Measurements from ENCODE around the gene PTPRM.

PTPRM gene

DNA sequence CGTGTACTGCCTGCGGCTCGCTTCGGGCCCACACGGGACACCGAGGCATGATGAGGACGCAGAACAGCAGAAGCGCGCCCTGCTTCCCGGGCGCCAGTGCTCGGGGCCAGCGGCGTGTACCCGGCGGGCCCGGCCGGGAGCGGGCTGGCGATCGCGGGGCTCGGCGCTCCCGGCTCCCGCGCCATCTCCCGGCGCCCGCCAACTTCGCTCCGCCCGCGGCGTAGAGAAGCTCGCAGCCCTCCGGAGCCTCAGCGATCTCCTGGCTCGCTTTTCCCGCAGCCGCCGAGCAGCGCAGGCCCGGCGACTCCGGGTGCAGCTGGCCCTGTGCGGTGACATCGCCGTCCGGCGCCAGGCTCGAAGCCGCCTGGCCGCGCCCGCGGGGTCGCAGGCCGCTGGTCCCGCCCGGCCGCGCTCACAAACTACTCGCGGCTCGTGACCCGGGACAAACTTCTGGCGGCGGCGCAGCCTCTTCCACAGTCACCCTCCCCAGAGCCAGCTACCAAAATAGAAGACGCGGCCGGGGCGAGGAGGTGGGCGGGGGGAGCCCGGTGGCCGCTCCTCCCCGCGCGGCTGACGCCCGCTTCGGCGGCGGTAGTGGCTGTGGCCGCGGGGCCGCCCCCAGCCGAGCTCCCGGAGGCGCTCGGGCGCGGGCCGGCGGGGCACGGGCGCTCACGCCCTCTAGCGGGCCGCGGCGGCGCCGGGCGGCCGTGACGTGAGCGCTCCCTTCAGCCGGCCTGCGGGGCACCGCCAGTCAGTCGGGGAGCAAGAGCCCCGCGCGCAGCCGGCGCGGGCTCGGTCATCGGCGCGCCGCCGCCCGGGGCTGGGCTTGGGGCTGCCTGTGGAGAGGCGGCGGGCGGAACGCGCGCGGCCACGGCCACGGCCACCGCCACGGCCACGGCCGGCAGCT lies at the start of gene PTPRM:
Gene PTPRM (plus strand): TSS at position 750 of the 907 bp plus-strand sequence. CDS start 503 bp downstream, outside the sequence.
- DNase-seq: no peak

- no peak for DNase-seq
Measured at GRCh38 chr18:7517852-7518251, 49.3 kb upstream of the PTPRM start.

- no peak for DNase-seq
Measured at GRCh38 chr18:7520200-7520785, 46.8 kb upstream of the PTPRM start.

- DNase-seq: no peak
Measured at GRCh38 chr18:7521226-7521856, 45.8 kb upstream of the PTPRM start.

GRCh38 chr18:7523772-7524171 lies 43.3 kb upstream of the PTPRM start:
- no peak for DNase-seq

- DNase-seq: no peak
Measured at GRCh38 chr18:7524786-7525185, 42.3 kb upstream of the PTPRM start.

- no peak for DNase-seq
Measured at GRCh38 chr18:7532942-7533341, 34.2 kb upstream of the PTPRM start.

- no peak for DNase-seq
Measured at GRCh38 chr18:7535436-7536205, 31.5 kb upstream of the PTPRM start.

- no peak for DNase-seq
Measured at GRCh38 chr18:7537145-7537544, 30.0 kb upstream of the PTPRM start.

DNA sequence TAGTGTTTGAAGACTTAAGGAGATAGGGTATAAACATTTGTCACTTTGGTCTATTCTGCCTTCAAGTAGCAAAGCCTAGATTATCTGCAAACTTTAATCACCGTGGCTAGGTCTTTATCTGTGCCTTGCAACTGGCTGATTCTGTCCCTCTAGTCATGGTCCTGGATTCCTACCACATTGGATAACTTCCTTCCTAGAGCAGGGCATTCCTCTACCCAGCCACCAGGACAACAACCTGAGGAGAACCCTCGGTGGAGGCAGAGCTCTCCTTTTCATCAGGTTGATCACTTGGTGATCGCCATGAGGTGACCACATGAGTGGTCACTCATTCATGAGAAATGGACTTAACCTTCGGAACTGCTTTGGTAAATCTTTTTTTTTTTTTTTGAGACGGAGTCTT lies 25.3 kb upstream of the PTPRM start:
- no peak for DNase-seq

DNA sequence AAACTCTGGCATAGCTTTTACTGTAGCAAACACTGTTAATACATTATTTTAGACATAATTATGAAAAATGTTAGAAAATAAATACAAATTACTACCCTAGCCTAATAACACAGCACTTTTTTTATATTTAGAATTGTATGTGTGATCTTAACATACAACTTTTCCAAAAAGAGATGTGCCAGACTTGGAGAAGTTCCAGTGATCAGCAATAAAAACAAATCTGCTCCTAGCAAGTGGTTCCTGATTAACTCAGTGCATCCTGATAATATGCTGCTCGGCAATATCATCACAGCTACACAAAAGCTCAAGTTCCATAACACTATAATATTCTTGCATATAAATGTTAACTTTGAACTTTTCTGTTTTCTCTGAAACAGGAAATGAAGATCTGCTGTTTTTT lies 22.4 kb upstream of the PTPRM start:
- DNase-seq: no peak

GRCh38 chr18:7545734-7546133 lies 21.4 kb upstream of the PTPRM start:
- DNase-seq: no peak

GRCh38 chr18:7548221-7548620 lies 18.9 kb upstream of the PTPRM start:
- no peak for DNase-seq

GRCh38 chr18:7548721-7549120 lies 18.4 kb upstream of the PTPRM start:
- no peak for DNase-seq

DNA sequence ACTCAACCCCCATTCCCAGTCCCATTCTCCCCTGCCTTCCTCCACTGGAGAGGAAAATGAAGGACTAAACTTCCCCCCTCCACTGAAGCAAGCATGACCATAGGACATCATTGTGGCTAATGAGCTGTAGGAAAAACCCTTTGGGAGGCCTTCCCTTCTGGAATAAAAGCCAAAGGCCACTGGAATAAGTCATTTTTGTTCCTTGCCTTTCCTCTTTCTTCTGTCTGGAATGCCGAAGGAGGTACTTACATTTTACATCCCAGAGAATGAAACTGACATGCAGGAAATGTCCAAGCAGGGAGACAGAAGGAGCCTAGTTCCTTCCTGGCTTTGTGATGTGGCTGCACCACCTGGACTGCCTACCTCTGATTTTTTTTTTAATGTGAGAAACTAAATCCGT lies 9.1 kb upstream of the PTPRM start:
- DNase-seq: no peak

DNA sequence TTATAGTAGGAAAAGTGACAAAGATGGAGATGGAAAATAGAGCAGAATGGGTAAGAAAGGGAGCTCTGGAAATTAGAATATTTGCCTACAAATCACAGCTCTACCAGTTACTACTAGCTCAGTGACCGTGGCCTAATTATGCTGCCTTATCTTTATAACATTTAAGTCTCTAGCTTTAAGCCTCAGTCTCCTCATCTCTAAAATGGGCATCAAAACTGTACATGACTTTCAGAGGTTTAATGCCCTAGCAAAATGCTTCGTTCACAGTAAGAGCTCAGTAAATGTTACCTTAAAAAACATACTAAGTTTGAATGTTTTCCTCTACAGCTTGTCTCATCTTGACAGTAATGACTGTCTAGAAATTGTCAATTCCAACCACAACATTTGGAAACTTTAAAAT lies 8.3 kb upstream of the PTPRM start:
- DNase-seq: no peak

DNA sequence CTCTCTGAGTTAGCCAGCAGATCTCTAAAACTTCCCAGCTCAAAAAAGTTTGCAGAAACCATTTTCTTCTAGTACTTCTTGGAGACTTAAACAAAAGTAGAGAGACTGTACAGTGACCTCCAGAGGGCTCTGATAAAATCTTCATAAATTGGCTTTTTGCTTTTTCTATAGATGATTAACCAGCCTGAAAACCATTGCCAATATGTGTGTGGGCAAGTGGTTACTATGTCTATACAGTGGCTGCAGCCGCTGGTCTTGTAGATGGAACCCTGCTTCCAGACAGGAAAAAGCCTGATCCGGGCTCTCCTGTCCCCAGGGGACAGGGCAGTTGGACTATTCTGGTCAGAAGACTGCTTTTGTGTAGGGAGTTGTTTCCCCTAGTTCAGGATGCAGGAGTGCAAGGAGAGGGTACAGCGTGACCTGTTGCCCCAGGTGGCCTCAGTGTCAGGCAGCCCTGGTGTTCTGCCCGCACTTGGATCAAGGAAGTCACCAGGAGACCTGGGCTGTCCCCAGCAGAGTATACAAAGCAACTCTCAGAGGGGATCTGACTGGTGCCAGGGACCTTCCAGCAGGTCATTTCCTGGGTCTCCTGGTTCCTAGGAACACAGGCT lies 7.3 kb upstream of the PTPRM start:
- no peak for DNase-seq

- no peak for DNase-seq
Measured at GRCh38 chr18:7561909-7562460, 5.1 kb upstream of the PTPRM start.

GRCh38 chr18:7562491-7562890 lies 4.6 kb upstream of the PTPRM start:
- no peak for DNase-seq

DNA sequence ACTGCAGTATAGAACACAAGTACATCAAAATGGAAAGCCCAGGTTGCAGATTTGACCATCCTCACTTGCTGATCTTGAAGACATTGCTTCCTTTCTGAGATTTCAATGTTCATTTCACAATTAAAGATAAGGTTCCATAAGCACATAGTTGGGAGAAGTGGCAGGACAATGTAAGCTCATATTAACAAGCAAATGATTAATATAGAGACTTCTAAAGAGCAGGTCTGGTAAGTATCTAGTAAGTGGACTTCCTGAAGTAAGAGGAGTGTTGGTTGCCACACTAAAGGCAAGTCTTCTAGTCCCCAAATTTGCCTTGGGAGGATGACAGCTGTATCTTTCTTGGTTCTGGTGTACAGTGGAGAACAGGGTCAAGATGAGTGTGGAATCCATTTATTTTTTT lies 1.4 kb upstream of the PTPRM start:
- DNase-seq: no peak

DNA sequence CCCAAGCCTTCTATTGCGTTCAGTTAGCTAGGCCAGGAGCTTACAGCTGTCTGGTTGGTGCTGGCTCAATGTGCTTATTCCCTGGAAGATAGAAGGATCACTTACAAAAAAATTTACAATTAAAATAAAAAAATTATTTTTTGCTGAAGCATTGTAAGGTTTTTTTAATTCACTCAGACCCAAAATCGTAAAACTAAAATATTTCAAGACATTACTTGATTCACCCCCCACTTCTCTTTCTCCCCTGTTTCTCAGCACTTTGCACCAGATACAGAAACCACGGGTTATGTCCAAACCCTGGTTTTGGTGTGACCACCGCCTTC lies 911 bp upstream of the PTPRM start:
- DNase-seq: no peak
